ENCODE data around the gene PKD2L2. TPM values are rescaled to one million over a fixed set of nuclear protein-coding genes. Genes with fewer than 3 reads are reported as not detected.

Gene PKD2L2
- total RNA-seq, 1 experiment from 2014 or later, result not detected

GRCh38 chr5:137872466-137872865, 16.8 kb upstream of the PKD2L2 start:
- CTCF ChIA-PET, result interaction anchor here (0.6 to 1.0 kb wide), 2 partner anchors 10 to 23 kb away, joined by 3 to 5 read pairs; no protein-coding TSS in a partner anchor
- POLR2A ChIA-PET, result interaction anchor here (2.1 kb wide), 1 partner anchor 10 kb away, joined by 4 read pairs; no protein-coding TSS in a partner anchor
- intact Hi-C loops (cut with micrococcal nuclease), result no loop called here

GRCh38 chr5:137876101-137876500, 13.2 kb upstream of the PKD2L2 start:
- ChIA-PET POLR2A (interaction anchor here (0.7 to 1.6 kb wide), 3 partner anchors 11 to 253 kb away, joined by 3 to 10 read pairs (median 3); no protein-coding TSS in a partner anchor), CTCF (interaction anchor here (0.8 to 1.2 kb wide), 2 partner anchors 13 to 20 kb away, joined by 3 read pairs; partner anchors contain the start of gene PKD2L2)
- Mint-ChIP-seq H3K4me3 (ENCODE audit: unreplicated experiment) (no peak overlapping the region), H3K36me3 (ENCODE audit: insufficient read depth, unreplicated experiment) (no peaks in the 10 kb centered on the region), H3K4me1 (ENCODE audit: insufficient read depth, unreplicated experiment) (no peaks in the 10 kb centered on the region), H3K27me3 (ENCODE audit: insufficient read depth, unreplicated experiment) (no peaks in the 10 kb centered on the region), H3K9me3 (ENCODE audit: unreplicated experiment) (no peaks in the 10 kb centered on the region), H3K27ac (ENCODE audit: low read depth, unreplicated experiment) (no peak overlapping the region)
- no peak for DNase-seq (ENCODE audit: unreplicated experiment)
- no TSS peak for BruUV-seq (replicated peaks)
- intact Hi-C loops (cut with micrococcal nuclease), result no loop called here
- TF ChIP-seq CTCF (IDR thresholded peaks at IDR 0.05; ENCODE audit: unreplicated experiment), result no peak

More at GRCh38 chr5:137872466-137872865, 16.8 kb upstream of the PKD2L2 start:
- no peak overlapping the region for H3K4me3 Mint-ChIP-seq (ENCODE audit: unreplicated experiment)
- no peaks in the 10 kb centered on the region for H3K27me3 Mint-ChIP-seq (ENCODE audit: insufficient read depth, unreplicated experiment)
- no peak overlapping the region for H3K27ac Mint-ChIP-seq (ENCODE audit: low read depth, unreplicated experiment)
- DNase-seq (ENCODE audit: unreplicated experiment), result no peak
- H3K9me3 Mint-ChIP-seq (ENCODE audit: unreplicated experiment), result no peaks in the 10 kb centered on the region
- no TSS peak for BruUV-seq (replicated peaks)
- TF ChIP-seq CTCF (IDR thresholded peaks at IDR 0.05; ENCODE audit: unreplicated experiment), result no peak
- H3K36me3 Mint-ChIP-seq (ENCODE audit: insufficient read depth, unreplicated experiment), result no peaks in the 10 kb centered on the region
- no peaks in the 10 kb centered on the region for H3K4me1 Mint-ChIP-seq (ENCODE audit: insufficient read depth, unreplicated experiment)

GRCh38 chr5:137880313-137880712, 8.9 kb upstream of the PKD2L2 start:
- no peak for TF ChIP-seq CTCF (IDR thresholded peaks at IDR 0.05; ENCODE audit: unreplicated experiment)
- POLR2A ChIA-PET, result interaction anchor here (0.6 to 1.6 kb wide), 8 partner anchors 10 to 51 kb away, joined by 3 to 6 read pairs (median 4); partner anchors contain the start of genes MYOT and PKD2L2
- no peak for DNase-seq (ENCODE audit: unreplicated experiment)
- H3K36me3 Mint-ChIP-seq (ENCODE audit: insufficient read depth, unreplicated experiment), result no peaks in the 10 kb centered on the region
- intact Hi-C loops (cut with micrococcal nuclease), result no loop called here
- no peak overlapping the region for H3K4me3 Mint-ChIP-seq (ENCODE audit: unreplicated experiment)
- no peaks in the 10 kb centered on the region for H3K27me3 Mint-ChIP-seq (ENCODE audit: insufficient read depth, unreplicated experiment)
- no TSS peak for BruUV-seq (replicated peaks)
- H3K27ac Mint-ChIP-seq (ENCODE audit: low read depth, unreplicated experiment), result no peak overlapping the region
- CTCF ChIA-PET, result interaction anchor here (0.6 to 1.9 kb wide), 5 partner anchors 10 to 1984 kb away, joined by 3 to 4 read pairs (median 4); no protein-coding TSS in a partner anchor
- peaks cover 4% of the 10 kb centered on the region for H3K4me1 Mint-ChIP-seq (ENCODE audit: insufficient read depth, unreplicated experiment)
- no peaks in the 10 kb centered on the region for H3K9me3 Mint-ChIP-seq (ENCODE audit: unreplicated experiment)

GRCh38 chr5:137887831-137888230, 1.4 kb upstream of the PKD2L2 start:
- no peak for TF ChIP-seq CTCF (IDR thresholded peaks at IDR 0.05; ENCODE audit: unreplicated experiment)
- DNase-seq (ENCODE audit: unreplicated experiment), result no peak
- H3K4me3 Mint-ChIP-seq (ENCODE audit: unreplicated experiment), result no peak overlapping the region
- POLR2A ChIA-PET, result interaction anchor here (0.7 to 1.7 kb wide), 4 partner anchors 10 to 80 kb away, joined by 3 to 10 read pairs (median 4); no protein-coding TSS in a partner anchor
- CTCF ChIA-PET, result no interaction called here
- no peaks in the 10 kb centered on the region for H3K27me3 Mint-ChIP-seq (ENCODE audit: insufficient read depth, unreplicated experiment)
- peaks cover 4% of the 10 kb centered on the region for H3K4me1 Mint-ChIP-seq (ENCODE audit: insufficient read depth, unreplicated experiment)
- BruUV-seq (replicated peaks), result no TSS peak
- H3K9me3 Mint-ChIP-seq (ENCODE audit: unreplicated experiment), result no peaks in the 10 kb centered on the region
- H3K36me3 Mint-ChIP-seq (ENCODE audit: insufficient read depth, unreplicated experiment), result no peaks in the 10 kb centered on the region
- H3K27ac Mint-ChIP-seq (ENCODE audit: low read depth, unreplicated experiment), result no peak overlapping the region
- intact Hi-C loops (cut with micrococcal nuclease), result no loop called here

All from MCF 10A (cell line).